HG02798 (cell line): ENCODE results near the gene PTPRT.

Experiments used
- ATAC-seq: cut with Tn5 transposase; IDR thresholded peaks from one replicate; pipeline ENCODE4 v1.9.1; 2021; ENCODE audit warnings: mild to moderate bottlenecking; ENCODE audit not compliant: unreplicated experiment, poor library complexity

PTPRT gene

DNA sequence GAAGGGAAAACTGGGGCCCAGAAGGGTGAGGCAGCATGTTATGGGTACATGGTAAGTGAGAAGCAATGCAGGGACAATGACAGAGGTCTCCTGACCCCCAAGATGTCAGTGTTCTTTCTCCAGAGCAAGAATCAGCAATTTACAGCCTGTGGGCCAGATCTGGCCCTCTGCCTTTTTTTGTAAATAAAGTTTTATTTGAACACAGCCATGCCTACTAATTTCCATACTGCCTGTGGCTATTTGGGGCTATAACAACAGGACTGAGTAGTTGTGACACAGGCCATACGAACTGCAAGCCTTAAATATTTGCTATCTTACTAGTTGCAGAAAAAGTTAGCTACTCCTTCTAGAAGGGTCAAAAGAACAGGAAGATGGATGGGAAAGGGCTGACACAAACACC, 52.5 kb downstream of the PTPRT start:
- ATAC-seq, result no peak

DNA sequence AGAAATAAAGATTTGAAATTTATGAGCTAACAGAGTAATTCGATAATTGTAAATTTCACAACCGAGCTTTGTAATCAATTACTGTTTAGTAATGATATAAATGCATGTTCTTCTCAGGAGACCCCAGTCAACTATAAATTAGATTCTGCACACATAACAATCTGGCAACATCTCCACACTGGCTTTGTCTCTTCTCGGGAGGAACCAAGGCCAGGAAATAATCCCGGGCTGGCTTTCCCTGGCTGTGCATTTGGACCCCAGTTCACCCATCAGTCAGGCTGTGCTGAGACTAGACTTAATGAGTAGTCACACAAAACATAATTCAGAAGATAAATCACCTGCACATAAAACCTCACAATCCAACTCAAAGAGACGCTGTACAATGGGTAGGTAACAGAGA, 65.5 kb downstream of the PTPRT start:
- ATAC-seq, result no peak

DNA sequence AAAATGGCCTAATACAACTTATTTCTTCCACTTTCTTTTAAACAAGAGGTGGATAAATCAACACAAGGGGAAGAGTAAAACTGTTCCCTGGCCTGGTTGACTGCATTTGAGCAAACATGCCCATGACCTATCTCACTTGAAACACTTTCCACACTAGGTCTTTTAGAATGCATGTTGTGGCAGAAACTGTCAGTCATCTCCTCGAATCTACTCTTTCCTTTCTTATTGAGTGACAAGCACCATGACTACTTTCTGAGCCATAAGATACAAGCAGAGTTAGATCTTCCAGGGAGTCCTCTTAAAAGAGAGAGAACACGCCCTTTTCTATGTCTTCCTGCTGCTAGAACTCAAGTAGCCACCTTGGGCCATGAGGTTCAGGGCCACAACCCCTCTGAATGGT, 66.5 kb downstream of the PTPRT start:
- no peak for ATAC-seq

DNA sequence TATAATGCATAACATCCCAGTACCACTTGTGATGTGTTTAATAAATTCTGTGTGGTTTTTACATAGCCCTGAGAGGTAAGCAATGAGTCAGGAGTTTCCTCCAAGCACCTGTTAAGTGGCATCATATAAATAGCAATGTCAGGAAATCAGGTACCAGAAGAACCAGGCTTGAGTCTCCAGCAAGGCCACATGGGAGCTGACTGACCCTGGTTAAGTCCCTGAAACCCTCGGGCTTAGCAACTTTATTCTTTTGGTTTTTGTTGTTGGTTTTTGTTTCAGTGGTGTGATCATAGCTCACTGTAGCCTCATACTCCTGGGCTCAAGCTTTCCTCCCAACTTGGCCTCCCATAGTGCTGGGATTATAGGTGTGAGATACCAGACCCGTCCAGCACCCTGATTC, 70.0 kb downstream of the PTPRT start:
- no peak for ATAC-seq

DNA sequence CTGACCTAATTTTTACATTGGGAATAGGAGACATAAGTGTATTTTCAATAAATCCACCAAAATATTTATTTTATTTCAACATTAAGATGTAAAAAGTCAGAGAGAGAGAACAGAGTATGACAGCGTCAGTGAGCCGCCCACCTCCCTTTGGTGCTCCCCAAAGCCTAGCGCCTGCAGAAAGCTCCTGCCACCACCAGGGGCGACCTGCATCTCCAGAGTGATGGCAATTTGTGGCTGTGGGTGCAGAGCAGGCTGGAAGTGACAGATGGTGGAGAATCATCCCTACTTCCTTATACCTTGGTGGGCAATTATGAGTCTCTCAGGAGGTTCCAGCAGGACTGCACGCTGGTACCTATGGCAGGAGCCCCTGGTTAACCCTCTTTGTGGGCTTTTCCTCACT, 87.3 kb downstream of the PTPRT start:
- no peak for ATAC-seq

DNA sequence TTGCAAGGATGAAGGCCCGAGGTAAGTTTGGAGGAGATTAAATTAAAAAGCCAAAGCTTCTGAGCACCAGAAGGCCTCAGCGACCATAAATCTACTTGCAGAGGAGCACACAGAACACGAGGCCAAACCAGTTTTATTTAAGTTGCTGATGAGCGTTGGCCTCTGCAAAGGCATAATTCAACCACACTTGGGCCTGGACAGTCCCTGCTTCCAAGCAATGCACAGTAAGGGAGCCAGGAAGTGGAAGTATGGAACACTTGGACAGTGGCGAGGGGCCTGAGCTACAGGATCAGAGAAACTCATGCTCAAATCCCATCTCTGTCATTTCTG, 92.8 kb downstream of the PTPRT start:
- no peak for ATAC-seq

DNA sequence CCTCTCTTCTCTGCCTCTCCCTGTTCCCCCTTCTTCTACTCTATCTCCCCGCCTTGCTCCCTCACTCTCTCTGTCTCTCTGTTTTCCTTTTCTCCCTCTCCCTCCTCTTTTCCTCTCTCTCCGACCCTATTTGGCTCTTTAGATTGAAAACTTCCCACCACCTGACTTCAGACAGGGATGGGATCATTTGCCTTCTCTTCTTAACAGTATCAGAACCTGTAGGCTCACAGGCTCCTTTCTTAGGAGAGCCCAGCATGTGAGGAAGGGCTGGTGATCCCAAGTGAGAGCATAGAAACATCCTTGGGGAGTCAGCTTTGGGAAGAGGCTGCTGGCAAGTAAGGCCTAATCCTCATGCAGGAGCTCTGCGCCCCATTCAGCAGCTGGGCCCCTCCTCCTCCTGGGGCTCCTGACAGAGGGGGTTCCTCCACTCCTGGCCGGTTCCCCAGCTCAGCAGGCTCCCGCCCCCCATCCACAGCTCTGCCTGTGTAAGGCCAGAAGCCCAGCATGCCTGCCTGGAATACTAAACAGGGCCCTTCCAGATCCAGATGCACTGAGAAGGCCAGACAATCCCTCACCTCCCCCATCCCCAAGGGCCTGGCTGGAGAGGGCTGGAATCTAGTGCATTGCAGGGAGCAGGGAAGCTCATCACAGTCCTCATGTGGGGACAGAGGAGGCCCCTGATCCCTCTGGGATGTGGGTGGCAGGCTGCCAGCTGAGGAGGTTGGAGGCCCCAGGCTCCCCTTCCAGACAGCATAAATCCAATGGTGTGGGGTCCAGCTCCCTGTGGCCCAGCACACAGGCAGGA, 93.4 kb downstream of the PTPRT start:
- no peak for ATAC-seq

DNA sequence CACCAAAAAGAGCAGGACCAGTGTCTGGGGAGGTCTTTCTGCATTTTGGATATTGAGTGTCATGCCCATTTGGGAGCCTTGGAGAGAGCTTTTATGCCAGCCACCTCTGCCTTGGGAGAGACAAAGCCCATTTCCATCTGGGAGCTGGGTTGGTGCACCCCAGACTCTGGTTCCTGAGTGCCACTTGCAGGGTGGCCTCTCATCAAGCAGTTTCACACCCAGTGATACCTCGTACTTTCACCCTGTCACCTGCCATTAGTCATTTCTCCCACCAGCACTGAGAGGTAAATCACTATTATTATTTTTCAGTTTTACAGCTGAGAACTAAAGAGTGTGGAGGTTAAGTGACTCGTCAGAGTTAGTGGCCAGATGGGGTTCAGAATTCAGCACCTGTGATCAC, 94.7 kb downstream of the PTPRT start:
- no peak for ATAC-seq

DNA sequence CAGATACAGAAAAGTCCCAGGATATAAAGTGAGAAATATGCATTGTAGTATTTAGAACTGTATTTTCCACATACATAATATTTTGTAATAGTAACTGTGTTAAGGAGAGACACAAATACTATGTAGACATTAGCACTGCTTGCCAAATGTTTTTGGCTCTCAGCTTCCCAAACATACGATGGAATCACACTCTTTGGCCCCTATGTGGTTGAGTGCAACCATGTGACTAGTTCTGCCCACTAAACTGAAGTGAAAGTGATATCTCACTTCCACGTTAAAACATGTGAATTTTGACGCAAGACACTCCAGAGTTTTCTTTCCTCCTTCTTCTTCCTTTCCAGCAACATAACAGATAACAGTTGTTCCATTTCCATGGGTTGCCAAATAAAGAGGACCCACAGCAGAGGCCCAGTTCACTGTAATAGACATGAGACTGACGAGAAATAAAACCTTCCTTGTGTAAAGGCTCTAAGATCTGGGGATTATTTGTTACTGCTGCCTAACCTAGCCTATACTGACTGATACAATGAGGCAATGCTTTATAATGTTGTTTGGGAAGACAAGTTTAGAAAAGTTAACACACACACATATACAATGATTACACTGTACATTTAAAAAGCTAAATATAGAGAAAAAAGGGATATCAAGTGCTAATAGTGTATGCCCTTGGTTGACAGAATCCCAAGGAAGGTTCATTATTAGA, 97.2 kb downstream of the PTPRT start:
- ATAC-seq, result no peak

DNA sequence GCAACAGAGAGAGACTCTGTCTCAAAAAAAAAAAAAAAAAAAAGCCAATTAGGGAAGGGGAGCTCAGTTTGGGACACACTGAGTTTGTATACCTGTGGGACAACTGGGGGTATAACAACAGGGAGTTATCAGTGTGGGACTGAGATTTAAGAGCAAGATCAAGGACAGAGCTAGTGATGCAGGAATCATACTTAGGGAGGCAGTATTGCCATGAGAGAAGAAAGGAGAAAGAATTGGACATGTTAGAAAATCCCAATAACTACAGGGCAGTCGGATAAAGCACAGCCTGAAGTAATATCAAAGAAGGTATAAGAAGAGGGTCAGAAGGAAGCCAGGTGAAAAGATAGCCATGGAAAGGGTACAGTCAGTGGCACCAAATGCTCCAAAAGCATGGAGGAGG, 121.2 kb downstream of the PTPRT start:
- ATAC-seq, result no peak

DNA sequence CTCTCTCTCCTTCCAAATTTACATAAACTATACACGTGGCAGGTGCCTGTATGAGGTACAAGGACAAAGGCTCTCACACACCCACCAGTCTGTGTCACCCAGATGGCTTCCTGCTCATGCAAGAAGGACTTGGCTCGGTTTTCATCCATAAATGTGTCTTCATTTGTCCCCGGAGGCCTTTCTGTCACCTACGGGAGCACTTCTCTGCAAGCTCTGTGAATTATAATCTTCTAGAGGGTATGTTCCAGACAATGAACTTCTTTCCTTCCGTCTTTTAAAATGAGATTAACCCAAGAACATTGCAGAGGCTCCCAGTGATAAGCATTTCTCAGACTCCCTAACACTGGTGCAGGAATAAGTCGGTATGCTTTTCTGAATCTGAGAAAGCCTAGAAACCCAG, 123.6 kb downstream of the PTPRT start:
- ATAC-seq, result no peak

DNA sequence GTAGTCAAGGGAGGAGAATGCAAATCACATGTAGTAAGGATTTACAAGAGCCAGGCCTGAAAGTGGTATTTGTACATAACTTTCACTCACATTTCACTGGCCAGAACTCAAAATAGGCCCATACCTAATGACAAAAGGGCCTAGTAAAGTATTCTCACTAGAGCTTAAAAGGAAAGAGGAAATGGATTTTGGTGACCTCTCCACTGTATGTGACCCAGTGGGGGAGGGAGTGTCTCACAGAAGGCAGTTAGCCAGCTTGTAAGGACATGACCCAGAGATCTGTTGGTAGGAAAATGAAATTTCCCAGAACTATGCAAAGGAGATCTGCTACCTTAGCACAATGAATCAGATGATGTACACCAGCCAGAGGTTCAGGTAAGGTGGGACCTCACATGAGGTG, 124.4 kb downstream of the PTPRT start:
- ATAC-seq, result no peak

DNA sequence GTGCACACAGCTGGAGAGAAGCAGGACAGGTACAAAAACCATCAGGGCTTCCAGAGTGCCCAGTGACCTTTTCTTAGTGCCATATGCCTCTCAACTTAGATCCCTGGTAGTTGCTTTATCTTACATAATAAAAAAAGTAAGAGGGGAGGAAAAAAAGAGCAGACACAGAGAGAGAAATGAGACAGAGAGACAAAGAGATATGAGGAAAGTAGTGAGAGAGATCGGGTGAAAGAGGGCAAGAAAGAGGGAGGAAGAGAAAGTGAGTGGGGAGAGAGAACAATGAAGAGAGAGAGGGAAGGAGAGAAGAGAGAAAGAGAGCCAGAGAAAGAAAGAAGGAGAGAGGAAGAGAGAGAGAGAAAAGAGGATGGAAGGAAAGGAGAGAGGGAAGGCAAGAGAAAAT, 131.6 kb downstream of the PTPRT start:
- no peak for ATAC-seq

DNA sequence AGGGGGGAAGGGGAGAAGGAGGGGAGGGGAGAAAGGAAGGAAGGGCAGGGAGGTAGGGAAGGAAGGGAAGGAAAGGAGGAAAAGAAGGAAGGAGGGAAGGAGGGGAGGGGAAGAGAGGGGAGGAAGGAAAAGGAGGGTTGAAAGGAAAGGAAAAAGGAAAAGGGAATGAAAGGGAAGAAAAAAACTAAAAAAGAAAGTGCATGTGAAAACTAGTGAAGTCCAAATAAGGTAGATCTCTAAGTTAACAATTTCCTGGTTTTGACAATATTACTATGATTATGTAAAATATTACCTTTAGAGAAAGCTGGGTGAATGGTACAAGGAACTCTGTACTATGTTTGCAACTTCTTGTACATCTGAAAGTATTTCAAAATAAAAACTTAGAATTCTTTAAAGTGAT, 132.4 kb downstream of the PTPRT start:
- ATAC-seq, result no peak

DNA sequence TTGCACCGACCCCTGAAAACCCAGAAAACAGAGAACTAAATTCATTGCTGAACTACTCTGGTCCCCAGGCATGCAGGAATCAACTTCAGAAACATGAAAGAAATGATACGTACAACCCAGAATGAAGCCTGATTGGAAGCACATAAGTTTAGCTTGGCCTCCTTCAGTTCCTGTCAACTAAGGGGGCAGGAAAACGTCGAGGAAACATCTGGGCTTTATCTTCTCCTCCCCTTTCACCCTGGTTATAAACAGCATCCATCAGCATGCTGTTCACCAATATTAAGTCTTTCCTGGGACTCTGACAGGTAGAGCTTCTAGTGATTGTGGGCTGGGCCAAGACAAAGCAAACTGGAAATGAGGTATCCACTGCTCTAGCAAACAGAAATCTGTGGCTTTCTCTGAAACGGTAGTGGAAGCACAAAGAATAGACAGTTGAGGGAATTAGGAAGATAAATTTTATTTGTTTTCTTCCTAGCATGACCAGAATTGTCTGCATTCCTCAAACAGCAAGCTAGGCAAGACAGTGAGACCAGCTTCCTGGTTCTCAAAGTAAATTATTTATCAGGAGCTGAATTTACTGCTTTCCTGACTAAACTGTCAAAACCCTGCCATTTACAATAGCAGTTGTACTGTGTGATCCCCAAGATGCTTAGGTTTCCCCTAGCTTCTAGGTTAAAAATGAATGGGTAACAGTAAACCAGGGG, 134.4 kb downstream of the PTPRT start:
- ATAC-seq, result no peak

DNA sequence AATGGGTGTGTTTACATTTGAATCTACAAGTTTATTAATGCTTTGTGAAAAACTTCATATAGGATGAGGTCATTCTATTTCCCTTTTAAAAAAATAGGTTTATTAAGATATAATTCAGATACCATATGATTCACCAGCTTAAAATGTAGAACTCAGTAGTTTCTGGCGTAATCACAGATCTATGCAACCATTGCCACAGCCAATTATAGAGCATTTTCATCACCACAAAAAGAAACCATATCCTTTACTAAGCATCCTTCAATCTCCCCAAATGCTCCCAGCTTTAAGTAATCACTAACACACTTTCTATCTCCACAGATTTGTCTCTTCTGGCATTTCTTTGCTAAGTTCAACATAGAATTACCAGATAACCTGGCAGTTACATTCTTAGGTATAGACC, 137.2 kb downstream of the PTPRT start:
- ATAC-seq, result no peak

DNA sequence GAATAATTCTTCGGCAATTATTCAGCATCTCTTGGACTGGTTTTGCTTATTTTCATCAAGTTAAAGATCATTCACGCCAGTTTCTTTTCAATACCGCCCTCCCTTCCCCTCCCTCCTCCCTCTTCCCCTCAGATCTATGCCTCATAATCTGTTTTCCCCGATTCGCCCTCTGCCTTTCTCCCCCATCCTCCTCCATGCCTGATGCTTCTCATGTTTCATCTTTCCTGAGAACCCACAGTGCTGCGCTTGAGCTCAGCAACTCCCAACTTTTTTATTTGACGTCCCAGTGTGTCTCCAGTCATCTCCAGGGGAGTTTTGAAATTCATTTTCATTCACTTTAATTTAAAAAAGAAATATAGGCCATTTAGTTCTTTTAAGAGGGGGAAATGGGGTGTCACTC, 142.7 kb downstream of the PTPRT start:
- no peak for ATAC-seq

DNA sequence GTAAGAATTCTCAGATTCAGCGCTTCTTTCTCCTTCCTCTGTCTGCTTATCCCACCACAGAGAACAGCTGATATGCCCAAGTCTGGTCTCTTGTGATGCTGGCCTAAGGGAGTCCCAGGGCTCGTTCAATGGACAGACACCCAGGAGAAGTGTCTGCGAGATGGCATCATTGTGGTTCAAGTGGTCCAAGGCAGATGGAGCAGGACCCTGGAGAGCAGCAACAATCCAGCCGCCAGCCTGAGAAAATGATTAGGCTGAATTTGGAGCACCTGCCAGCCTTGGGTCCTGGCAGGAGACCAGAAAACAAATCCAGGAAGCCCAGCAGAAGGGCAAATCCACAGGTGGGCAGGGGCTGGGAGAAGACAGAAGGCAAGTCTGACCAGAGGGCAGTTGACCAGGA, 145.8 kb downstream of the PTPRT start:
- ATAC-seq, result no peak

DNA sequence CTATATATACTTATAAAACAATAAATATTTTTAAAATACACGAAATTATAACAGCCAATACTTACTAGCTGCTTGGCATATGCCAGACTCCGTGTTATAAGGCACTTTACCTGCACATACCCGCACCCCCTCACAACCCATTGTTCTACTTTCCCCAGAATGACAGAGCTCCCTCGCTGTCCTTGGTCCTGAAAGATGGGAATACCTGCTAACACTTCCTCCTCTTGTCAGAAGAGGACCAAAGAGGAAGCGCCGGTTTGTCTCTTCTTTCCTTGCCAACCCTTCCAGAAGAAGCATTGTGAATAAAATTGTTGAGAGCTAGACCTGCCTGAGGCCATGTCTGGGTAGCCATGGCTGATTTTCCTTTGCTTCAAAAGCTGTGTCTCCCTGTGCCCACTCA, 149.3 kb downstream of the PTPRT start:
- ATAC-seq, result no peak

DNA sequence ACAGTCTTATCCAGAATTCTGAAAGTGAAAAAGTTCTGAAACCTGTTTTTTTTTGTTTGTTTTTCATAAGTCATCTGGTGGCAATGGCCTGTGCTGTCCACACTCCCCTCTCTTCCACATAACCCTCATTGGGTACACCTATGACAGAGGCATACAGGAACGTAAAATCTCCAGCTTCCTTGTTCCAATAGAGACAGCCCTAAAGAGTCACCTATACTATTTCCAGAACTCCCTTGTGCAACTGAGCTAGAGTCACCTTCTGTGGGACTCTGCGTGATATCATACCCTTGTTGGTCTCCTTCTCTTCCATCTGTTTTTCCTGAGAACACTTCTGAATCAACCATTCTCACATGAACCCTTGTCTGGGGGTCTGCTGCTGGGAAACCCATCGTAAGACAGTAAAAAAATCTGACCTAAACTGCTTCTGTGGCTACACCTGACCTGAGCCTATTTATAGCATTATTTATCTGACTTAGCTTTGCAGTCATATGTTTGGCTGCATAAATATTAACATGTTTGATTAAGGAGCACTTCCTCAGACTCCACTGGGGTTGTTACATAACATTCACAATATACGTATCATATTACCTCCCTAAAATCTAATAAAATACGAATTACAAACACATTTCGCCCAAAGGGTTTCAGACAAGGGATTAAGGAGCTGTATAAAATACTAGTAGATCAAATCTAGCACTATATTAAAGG, 151.9 kb downstream of the PTPRT start:
- no peak for ATAC-seq
